H9 (cell line): ENCODE results near the gene NCS1. TPM values are rescaled to one million over a fixed set of nuclear protein-coding genes. Genes with fewer than 3 reads are reported as not detected.

Experiments
- DNase-seq: peaks from one replicate; pipeline ENCODE4 v3.0.0-alpha.2; 2017
- H2AFZ ChIP-seq: one replicate; pipeline ENCODE4 v1.6.1; 2013; ENCODE audit warnings: mild to moderate bottlenecking, low read length, control low read depth, moderate library complexity
- H2AK5ac ChIP-seq: 2 replicates; pipeline ENCODE4 v1.6.1; 2013; ENCODE audit warnings: low read length, control low read depth, mixed read lengths; ENCODE audit not compliant: insufficient read length
- H2BK120ac ChIP-seq: one replicate; pipeline ENCODE4 v1.6.1; 2013; ENCODE audit warnings: low read depth, mild to moderate bottlenecking, low read length, control low read depth, inconsistent platforms; ENCODE audit not compliant: poor library complexity, severe bottlenecking
- H2BK12ac ChIP-seq: 2 replicates; pipeline ENCODE4 v1.6.1; 2013; ENCODE audit warnings: low read length, control low read depth, mixed read lengths, low read depth; ENCODE audit not compliant: insufficient read length
- H2BK15ac ChIP-seq: 2 replicates; pipeline ENCODE4 v1.6.1; 2013; ENCODE audit warnings: low read depth, low read length, control low read depth
- H2BK20ac ChIP-seq: one replicate; pipeline ENCODE4 v1.6.1; 2013; ENCODE audit warnings: low read depth, mild to moderate bottlenecking, low read length, control low read depth, inconsistent platforms; ENCODE audit not compliant: poor library complexity, severe bottlenecking
- H2BK5ac ChIP-seq: 2 replicates; pipeline ENCODE4 v1.6.1; 2013; ENCODE audit warnings: low read length, control low read depth, mixed read lengths; ENCODE audit not compliant: insufficient read length
- H3K14ac ChIP-seq: 2 replicates; pipeline ENCODE4 v1.6.1; 2013; ENCODE audit warnings: low read length, control low read depth; ENCODE audit not compliant: insufficient read depth
- H3K18ac ChIP-seq: 2 replicates; pipeline ENCODE4 v1.6.1; 2013; ENCODE audit warnings: low read depth, mild to moderate bottlenecking, mixed read lengths, low read length, control low read depth; ENCODE audit not compliant: insufficient read length
- H3K23ac ChIP-seq: 2 replicates; pipeline ENCODE4 v1.6.1; 2013; ENCODE audit warnings: low read length, control low read depth, mixed read lengths, low read depth; ENCODE audit not compliant: insufficient read length
- H3K23me2 ChIP-seq: 2 replicates; pipeline ENCODE4 v1.6.1; 2013; ENCODE audit warnings: low read depth, mild to moderate bottlenecking, mixed read lengths, low read length, control low read depth; ENCODE audit not compliant: insufficient read length, poor library complexity, severe bottlenecking
- H3K27ac ChIP-seq: 2 replicates; pipeline ENCODE4 v1.5.1; 2013; ENCODE audit warnings: low read length, control low read depth, mixed read lengths, low read depth; ENCODE audit not compliant: insufficient read length
- H3K27me3 ChIP-seq: 2 replicates; pipeline ENCODE4 v1.6.1; 2013; ENCODE audit warnings: low read length, control low read depth, inconsistent platforms; ENCODE audit not compliant: insufficient read depth
- H3K4ac ChIP-seq: 2 replicates; pipeline ENCODE4 v1.6.1; 2013; ENCODE audit warnings: low read depth, mild to moderate bottlenecking, control low read depth, inconsistent platforms, low read length, moderate library complexity
- H3K4me1 ChIP-seq: 2 replicates; pipeline ENCODE4 v1.6.1; 2013; ENCODE audit warnings: low read length, control low read depth, inconsistent platforms; ENCODE audit not compliant: insufficient read depth
- H3K4me2 ChIP-seq: 2 replicates; pipeline ENCODE4 v1.6.1; 2013; ENCODE audit warnings: low read length, control low read depth, mixed read lengths; ENCODE audit not compliant: insufficient read length, insufficient read depth
- H3K56ac ChIP-seq: 2 replicates; pipeline ENCODE4 v1.6.1; 2013; ENCODE audit warnings: low read depth, mild to moderate bottlenecking, mixed read lengths, low read length, control low read depth; ENCODE audit not compliant: insufficient read length
- H3K79me1 ChIP-seq: 2 replicates; pipeline ENCODE4 v1.6.1; 2013; ENCODE audit warnings: low read depth, mild to moderate bottlenecking, moderate library complexity, low read length, control low read depth, inconsistent platforms; ENCODE audit not compliant: insufficient read depth, poor library complexity, severe bottlenecking
- H3K79me2 ChIP-seq: 2 replicates; pipeline ENCODE4 v1.6.1; 2013; ENCODE audit warnings: low read length, control low read depth, inconsistent platforms; ENCODE audit not compliant: insufficient read depth
- H3K9ac ChIP-seq: 2 replicates; pipeline ENCODE4 v1.6.1; 2013; ENCODE audit warnings: low read length, control low read depth, mixed read lengths; ENCODE audit not compliant: insufficient read length; ENCODE audit errors: extremely low read depth
- H3K9me3 ChIP-seq: one replicate; pipeline ENCODE4 v1.6.1; 2013; ENCODE audit warnings: low read depth, low read length, inconsistent platforms; ENCODE audit not compliant: control insufficient read depth
- H3T11ph ChIP-seq: one replicate; pipeline ENCODE4 v1.6.1; 2013; ENCODE audit warnings: mild to moderate bottlenecking, low read length, control low read depth, inconsistent platforms
- H4K20me1 ChIP-seq: one replicate; pipeline ENCODE4 v1.6.1; 2013; ENCODE audit not compliant: control insufficient read depth, insufficient read length, insufficient read depth
- H4K5ac ChIP-seq: 2 replicates; pipeline ENCODE4 v1.6.1; 2013; ENCODE audit warnings: low read depth, mild to moderate bottlenecking, mixed read lengths, low read length, control low read depth; ENCODE audit not compliant: insufficient read length
- H4K8ac ChIP-seq: replicated peaks from 2 replicates; pipeline ENCODE4 v1.6.1; 2013; ENCODE audit warnings: low read length, control low read depth, mixed read lengths, low read depth; ENCODE audit not compliant: insufficient read length
- H4K91ac ChIP-seq: 2 replicates; pipeline ENCODE4 v1.6.1; 2013; ENCODE audit warnings: low read depth, mild to moderate bottlenecking, moderate library complexity, mixed read lengths, low read length, control low read depth; ENCODE audit not compliant: insufficient read length
- H3K27ac Mint-ChIP-seq, 3 experiments: 2 replicates in 2 of 3; 3 replicates in 1 of 3; pipeline ENCODE4 v1.8.0; 2020 to 2021; ENCODE audit warnings: mixed read lengths in 3 of 3, mild to moderate bottlenecking in 1 of 3, moderate library complexity in 1 of 3
- H3K27me3 Mint-ChIP-seq: 2 replicates; pipeline ENCODE4 v1.8.0; 2021; ENCODE audit warnings: low read depth, mild to moderate bottlenecking, moderate library complexity, mixed read lengths
- H3K36me3 Mint-ChIP-seq, 3 experiments: 2 replicates in 2 of 3; 3 replicates in 1 of 3; pipeline ENCODE4 v1.8.0; 2020 to 2021; ENCODE audit warnings: low read depth in 3 of 3, mixed read lengths in 3 of 3; ENCODE audit not compliant: insufficient read depth in 1 of 3
- H3K4me1 Mint-ChIP-seq, 2 experiments: 2 replicates each; pipeline ENCODE4 v1.8.0; 2020; ENCODE audit warnings: mixed read lengths in 2 of 2
- H3K4me3 Mint-ChIP-seq, 2 experiments: 2 replicates in 1 of 2; 3 replicates in 1 of 2; pipeline ENCODE4 v1.8.0; 2020 to 2021; ENCODE audit warnings: mild to moderate bottlenecking in 2 of 2, mixed read lengths in 2 of 2, moderate library complexity in 1 of 2
- H3K9me3 Mint-ChIP-seq, 2 experiments: 2 replicates in 1 of 2; 3 replicates in 1 of 2; pipeline ENCODE4 v1.8.0; 2020; ENCODE audit warnings: mild to moderate bottlenecking in 2 of 2, mixed read lengths in 2 of 2, moderate library complexity in 1 of 2
- CTCF ChIP-seq: fragments of 200-600 bp; sonication (generic); conservative IDR thresholded peaks from 3 replicates; pipeline ENCODE4 v1.8.0; 2021; ENCODE audit warnings: antibody characterized with exemption, mild to moderate bottlenecking
- WGBS: extraction: QIAGEN DNeasy Blood & Tissue Kit; methylation state at CpG from one replicate; pipeline ENCODE4 v1.1.7; 2013; ENCODE audit warnings: missing lambda C conversion rate, low lambda C conversion rate, mixed read lengths; ENCODE audit not compliant: insufficient read length; ENCODE audit errors: extremely low coverage; 5-methylcytosine and 5-hydroxymethylcytosine counted together
- total RNA-seq: library from RNA; stranded (reverse); gene quantifications from 2 replicates; pipeline ENCODE4 v1.2.1, GENCODE V29; 2021

NCS1 gene
- total RNA-seq, 1 experiment from 2014 or later = 38.1 TPM

- H3K27me3 Mint-ChIP-seq = no peaks in the 10 kb centered on the region
- H3K9ac ChIP-seq = no peak overlapping the region
- peaks cover 0 to 10% of the 10 kb centered on the region in 2 experiments; a peak in 3 of 4 replicates for H3K4me1 Mint-ChIP-seq
- no peaks in the 10 kb centered on the region for H4K20me1 ChIP-seq
- H3K23ac ChIP-seq = no peak overlapping the region
- no peaks in the 10 kb centered on the region for H3K23me2 ChIP-seq
- no peak for DNase-seq
- H3K56ac ChIP-seq = no peak overlapping the region
- H3K36me3 Mint-ChIP-seq = peaks cover 0 to 57% (median 39%) of the 10 kb centered on the region in 3 experiments; a peak in 5 of 7 replicates
- H2BK20ac ChIP-seq = no peak overlapping the region
- no peaks in the 10 kb centered on the region for H3K79me1 ChIP-seq
- no peaks in the 10 kb centered on the region for H3K79me2 ChIP-seq
- no peak overlapping the region for H3K4me2 ChIP-seq
- H3K9me3 ChIP-seq = no peaks in the 10 kb centered on the region
- H4K91ac ChIP-seq = no peak overlapping the region
- TF ChIP-seq CTCF = no peak
- no peak overlapping the region for H2BK15ac ChIP-seq
- H2AK5ac ChIP-seq = no peak overlapping the region
- H3K27me3 ChIP-seq = no peaks in the 10 kb centered on the region
- no peak overlapping the region for H4K8ac ChIP-seq
- H3K4me1 ChIP-seq = no peaks in the 10 kb centered on the region
- H3K14ac ChIP-seq = no peak overlapping the region
- H2BK120ac ChIP-seq = no peak overlapping the region
- H3K4me3 Mint-ChIP-seq = no peak overlapping the region
- no peak overlapping the region for H3K18ac ChIP-seq
- H4K5ac ChIP-seq = no peak overlapping the region
- no peak overlapping the region for H3K27ac ChIP-seq
- no peak overlapping the region; a peak in 1 of 7 replicates for H3K27ac Mint-ChIP-seq
- H3K4ac ChIP-seq = no peak overlapping the region
- no peak overlapping the region for H2BK12ac ChIP-seq
- H3T11ph ChIP-seq = no peak overlapping the region
- WGBS = no CpG with 5 or more reads among the region's 14 CpGs
- H2AFZ ChIP-seq = no peak overlapping the region
- no peaks in the 10 kb centered on the region for H3K9me3 Mint-ChIP-seq
- no peak overlapping the region for H2BK5ac ChIP-seq
Observed at GRCh38 chr9:130128733-130129431, 43.3 kb upstream of the NCS1 start.
